IMR-90 (cell line): ENCODE measurements around the gene CDH12.

ENCODE experiments used
- BHLHE40 ChIP-seq: fragments of 150-350 bp; IDR thresholded peaks from 2 replicates; pipeline ENCODE4 v1.6.1; 2016; ENCODE audit warnings: mild to moderate bottlenecking, low read depth, low read length
- CEBPB ChIP-seq: IDR thresholded peaks from 2 replicates; pipeline ENCODE4 v1.6.1; 2012; ENCODE audit warnings: low read depth, low read length, improper control_type of control experiment
- CHD1 ChIP-seq: IDR thresholded peaks from 2 replicates; pipeline ENCODE4 v1.6.1; 2012; ENCODE audit warnings: low read depth, low read length, improper control_type of control experiment
- FOS ChIP-seq: fragments of 150-350 bp; IDR thresholded peaks from 2 replicates; pipeline ENCODE4 v1.6.1; 2016; ENCODE audit warnings: low read depth, low read length
- MAZ ChIP-seq: IDR thresholded peaks from 2 replicates; pipeline ENCODE4 v1.6.1; 2012; ENCODE audit warnings: low read depth, mild to moderate bottlenecking, low read length, improper control_type of control experiment, moderate library complexity, borderline replicate concordance
- MXI1 ChIP-seq: IDR thresholded peaks from 2 replicates; pipeline ENCODE4 v1.6.1; 2012; ENCODE audit warnings: low read depth, mild to moderate bottlenecking, low read length, moderate library complexity, borderline replicate concordance
- NFE2L2 ChIP-seq: fragments of 150-350 bp; IDR thresholded peaks from 2 replicates; pipeline ENCODE4 v1.6.1; 2016; ENCODE audit warnings: low read depth, mild to moderate bottlenecking, low read length
- POLR2A ChIP-seq: IDR thresholded peaks from 2 replicates; pipeline ENCODE4 v1.6.1; 2012; ENCODE audit warnings: mild to moderate bottlenecking, low read depth, low read length
- RAD21 ChIP-seq: IDR thresholded peaks from 2 replicates; pipeline ENCODE4 v1.6.1; 2012; ENCODE audit warnings: low read length, improper control_type of control experiment
- SMC3 ChIP-seq: fragments of 150-350 bp; IDR thresholded peaks from 2 replicates; pipeline ENCODE4 v1.6.1; 2016; ENCODE audit warnings: low read depth, mild to moderate bottlenecking, antibody characterized with exemption, low read length, moderate library complexity
- TF ChIP-seq, protein P1 (sequence below): conservative IDR thresholded peaks from 2 replicates; pipeline ENCODE4 v1.5.1; 2012; ENCODE audit warnings: mild to moderate bottlenecking, low read depth, low read length, improper control_type of control experiment
- TF ChIP-seq, protein P2 (sequence below): fragments of 150-350 bp; IDR thresholded peaks from 2 replicates; pipeline ENCODE4 v1.6.1; 2016; ENCODE audit warnings: low read depth, mild to moderate bottlenecking, low read length, moderate library complexity, borderline replicate concordance

DNA sequence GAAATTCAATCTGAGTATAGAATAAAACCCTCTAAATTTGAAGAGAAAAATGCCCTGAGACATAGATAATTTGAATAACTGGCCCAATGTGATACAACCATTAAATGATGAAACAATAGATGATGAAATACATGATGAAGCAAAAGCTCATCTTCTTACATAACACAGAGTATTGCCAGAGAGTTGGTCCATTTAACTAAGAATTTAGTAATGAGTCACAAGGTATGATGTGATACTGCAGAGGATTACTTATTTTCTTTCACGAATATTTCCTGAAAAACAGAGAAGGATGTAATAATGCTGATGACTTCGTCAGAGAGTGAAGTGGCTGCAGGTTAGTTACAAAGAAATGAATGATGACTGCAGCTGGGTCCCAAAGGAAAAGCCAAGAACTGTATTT is 379.3 kb downstream of the CDH12 start:
- TF ChIP-seq RAD21 (no peak), CEBPB (0 out of 2 replicates have a peak, but pooled peaks have one; percentile 0), POLR2A (no peak), CHD1 (no peak), NFE2L2 (no peak), FOS (no peak), BHLHE40 (no peak), MXI1 (no peak), MAZ (no peak), SMC3 (no peak)
- TF ChIP-seq, protein P1, sequence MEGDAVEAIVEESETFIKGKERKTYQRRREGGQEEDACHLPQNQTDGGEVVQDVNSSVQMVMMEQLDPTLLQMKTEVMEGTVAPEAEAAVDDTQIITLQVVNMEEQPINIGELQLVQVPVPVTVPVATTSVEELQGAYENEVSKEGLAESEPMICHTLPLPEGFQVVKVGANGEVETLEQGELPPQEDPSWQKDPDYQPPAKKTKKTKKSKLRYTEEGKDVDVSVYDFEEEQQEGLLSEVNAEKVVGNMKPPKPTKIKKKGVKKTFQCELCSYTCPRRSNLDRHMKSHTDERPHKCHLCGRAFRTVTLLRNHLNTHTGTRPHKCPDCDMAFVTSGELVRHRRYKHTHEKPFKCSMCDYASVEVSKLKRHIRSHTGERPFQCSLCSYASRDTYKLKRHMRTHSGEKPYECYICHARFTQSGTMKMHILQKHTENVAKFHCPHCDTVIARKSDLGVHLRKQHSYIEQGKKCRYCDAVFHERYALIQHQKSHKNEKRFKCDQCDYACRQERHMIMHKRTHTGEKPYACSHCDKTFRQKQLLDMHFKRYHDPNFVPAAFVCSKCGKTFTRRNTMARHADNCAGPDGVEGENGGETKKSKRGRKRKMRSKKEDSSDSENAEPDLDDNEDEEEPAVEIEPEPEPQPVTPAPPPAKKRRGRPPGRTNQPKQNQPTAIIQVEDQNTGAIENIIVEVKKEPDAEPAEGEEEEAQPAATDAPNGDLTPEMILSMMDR: no peak
- TF ChIP-seq, protein P2, sequence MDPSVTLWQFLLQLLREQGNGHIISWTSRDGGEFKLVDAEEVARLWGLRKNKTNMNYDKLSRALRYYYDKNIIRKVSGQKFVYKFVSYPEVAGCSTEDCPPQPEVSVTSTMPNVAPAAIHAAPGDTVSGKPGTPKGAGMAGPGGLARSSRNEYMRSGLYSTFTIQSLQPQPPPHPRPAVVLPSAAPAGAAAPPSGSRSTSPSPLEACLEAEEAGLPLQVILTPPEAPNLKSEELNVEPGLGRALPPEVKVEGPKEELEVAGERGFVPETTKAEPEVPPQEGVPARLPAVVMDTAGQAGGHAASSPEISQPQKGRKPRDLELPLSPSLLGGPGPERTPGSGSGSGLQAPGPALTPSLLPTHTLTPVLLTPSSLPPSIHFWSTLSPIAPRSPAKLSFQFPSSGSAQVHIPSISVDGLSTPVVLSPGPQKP: no peak
